ENCODE results near the gene CD70.
"Not testable (repeated sequence)": the region's sequence is repeated elsewhere in the genome, so short reads cannot be mapped to it uniquely, and the experiment has no call there.

CD70 gene

DNA sequence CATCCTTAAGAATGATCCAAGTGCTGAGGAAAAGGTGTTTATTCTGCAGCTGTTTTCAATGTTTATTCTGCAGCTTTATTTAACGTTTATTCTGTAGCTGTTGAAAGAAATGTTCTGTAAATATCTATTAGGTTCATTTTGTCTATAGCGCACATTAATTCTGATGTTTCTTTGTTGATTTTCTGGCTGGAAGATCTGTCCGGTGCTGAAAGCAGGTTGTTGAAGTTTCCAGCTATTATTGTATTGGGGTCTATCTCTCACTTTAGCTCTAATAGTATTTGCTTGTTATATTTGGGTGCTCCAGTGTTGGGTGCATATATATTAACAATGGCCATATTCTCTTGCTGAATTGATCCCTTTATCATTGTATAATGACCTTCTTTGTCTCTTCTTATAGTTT, 20.2 kb downstream of the CD70 start:
- no peak for DNase-seq (ENCODE audit: low read depth)

DNA sequence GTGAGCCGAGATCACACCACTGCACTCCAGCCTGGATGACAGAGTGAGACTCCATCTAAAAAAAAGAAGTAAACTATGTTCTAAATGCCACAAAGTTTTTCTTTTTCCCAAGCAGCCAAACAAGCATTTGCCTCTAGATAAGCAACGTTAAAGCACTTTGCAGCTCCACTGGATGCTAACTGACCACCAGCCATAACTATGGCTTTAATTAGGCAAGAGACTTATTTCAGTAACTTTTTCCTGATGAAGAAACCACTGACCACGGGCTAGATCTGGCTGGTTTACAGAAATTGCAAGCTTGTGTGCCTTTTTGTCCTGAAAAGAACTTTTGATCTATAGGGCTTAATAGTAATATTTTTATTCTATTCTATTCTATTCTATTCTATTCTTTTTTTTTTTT, 22.1 kb downstream of the CD70 start:
- no peak for DNase-seq (ENCODE audit: low read depth)

DNA sequence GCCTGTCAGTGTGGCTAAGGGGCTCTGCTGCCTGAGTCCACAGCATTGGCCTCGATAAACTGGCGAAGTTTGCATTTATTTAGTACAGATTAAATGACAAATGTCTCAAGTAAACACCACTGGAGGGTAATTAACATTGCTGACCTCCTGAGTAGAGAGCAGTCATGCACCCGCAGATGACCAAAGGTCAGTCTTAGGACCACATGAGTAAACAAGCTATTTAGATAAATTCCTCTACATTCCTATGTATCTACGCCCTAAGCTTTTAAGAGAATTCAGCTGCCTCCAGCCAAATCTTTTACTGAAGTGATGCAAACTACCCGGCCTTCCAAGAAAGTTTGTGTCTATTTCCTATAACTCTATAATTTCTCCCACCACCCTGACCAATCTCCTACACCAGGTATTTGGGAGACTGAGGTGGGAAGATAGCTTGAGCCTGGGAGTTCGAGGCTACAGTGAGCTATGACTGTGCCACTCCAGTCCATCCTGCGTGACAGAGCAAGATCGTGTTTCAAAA, 22.9 kb downstream of the CD70 start:
- DNase-seq (ENCODE audit: low read depth): no peak

GRCh38 chr19:6566727-6567126, 24.2 kb downstream of the CD70 start:
- not testable (repeated sequence) for DNase-seq (ENCODE audit: low read depth)

GRCh38 chr19:6564393-6564792, 26.6 kb downstream of the CD70 start:
- no peak for DNase-seq (ENCODE audit: low read depth)

- DNase-seq (ENCODE audit: low read depth): not testable (repeated sequence)
These were observed 28.5 kb downstream of the CD70 start for GRCh38 chr19:6562437-6562836.

GRCh38 chr19:6556480-6557195, 34.3 kb downstream of the CD70 start:
- DNase-seq (ENCODE audit: low read depth): no peak

DNA sequence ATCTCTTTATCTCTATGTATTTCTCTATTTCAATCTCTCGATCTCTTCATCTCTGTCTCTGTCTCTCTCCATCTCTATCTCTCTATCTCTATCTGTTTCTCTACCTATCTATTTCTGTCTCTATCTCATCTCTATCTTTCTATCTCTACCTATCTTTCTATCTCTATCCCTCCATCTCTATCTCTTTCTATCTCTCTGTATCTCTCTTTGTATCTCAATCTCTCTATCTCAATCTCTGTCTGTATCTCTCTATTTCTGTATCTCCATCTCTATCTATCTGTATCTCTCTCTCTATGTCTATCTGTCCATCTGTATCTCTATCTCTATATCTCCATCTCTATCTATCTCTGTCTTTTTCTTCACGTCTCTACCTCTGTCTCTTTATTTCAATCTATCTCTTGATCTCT, 34.9 kb downstream of the CD70 start:
- no peak for DNase-seq (ENCODE audit: low read depth)

- peak; percentile 49 for DNase-seq (ENCODE audit: low read depth)
These were observed 39.1 kb downstream of the CD70 start for GRCh38 chr19:6551607-6552450.

DNA sequence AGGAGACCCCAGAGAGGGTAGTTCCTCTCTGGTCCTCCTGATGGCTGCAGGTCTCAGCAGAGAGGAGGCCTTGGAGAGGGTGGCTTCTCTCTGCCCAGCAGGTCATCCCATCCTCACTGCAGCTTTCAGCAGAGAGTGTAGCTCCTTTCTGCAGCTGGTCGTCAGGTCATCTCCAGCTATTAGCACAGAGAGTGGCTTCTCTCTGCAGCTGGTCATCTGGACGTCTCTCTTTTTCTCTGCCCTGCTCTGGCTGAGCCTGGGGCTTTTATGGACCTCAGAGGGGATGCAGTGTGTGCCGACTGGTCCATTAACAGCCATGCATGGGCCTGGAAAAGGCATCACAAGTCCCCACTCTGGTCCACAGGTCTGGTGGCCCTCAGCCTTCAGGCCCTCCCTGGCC, 39.9 kb downstream of the CD70 start:
- no peak for DNase-seq (ENCODE audit: low read depth)

- DNase-seq (ENCODE audit: low read depth): not testable (repeated sequence)
These were observed 40.3 kb downstream of the CD70 start for GRCh38 chr19:6550679-6551078.

DNA sequence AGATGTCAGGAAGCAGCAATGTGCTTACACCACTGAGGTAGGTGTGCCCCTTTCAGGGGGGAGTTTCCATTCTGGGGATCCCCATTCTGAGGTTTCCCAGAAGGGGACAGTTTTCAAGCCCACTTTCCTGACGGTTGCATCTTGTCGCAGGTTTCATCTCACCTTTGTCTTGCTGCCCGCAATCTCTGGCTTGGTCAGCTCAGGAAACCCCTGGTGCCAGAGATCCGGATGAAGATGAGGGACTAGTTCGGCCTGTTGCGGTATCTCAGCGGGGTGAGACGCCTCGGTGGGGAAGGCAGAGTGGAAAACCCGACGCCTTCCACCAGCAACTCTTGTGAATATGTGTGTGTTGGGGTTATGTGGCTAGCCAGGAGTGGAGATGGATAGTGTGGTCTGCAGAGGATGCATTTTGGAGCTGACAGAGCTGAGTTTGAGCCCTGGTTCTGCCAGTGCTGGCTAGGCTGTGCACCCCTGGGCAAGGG, 47.0 kb downstream of the CD70 start:
- DNase-seq (ENCODE audit: low read depth): no peak

DNA sequence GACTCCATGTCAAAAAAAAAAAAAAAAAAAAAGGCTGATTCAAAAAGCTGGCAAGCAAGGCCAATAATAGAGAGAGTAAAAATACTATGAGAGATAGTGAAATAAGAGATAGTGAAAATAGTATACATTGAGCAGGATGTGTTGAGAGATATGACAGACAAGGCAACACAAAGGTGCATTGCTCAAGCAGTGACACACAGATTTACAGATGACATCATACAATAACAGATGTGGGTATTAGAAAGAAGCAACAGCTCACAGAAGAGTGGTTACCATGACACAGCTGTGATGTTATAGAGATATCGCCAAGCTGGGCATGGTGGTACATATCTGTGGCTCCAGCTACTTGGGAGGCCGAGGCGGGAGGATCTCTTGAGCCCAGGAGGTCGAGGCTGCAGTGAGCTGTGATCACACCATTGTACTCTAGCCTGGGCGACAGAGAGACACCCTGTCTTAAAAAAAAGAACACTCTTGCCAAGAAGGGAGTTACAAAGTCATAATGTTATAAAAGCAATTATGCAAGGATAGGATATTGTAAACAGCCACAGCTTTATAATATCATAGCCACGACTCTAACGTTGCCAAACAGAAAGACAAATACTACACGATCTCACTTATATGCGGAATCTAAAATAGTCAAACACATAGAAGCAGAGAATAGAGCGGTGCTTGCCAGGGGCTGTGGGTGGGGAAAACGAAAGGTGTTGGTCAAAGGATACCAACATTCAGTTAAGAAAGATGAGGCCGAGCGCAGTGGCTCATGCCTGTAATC, 49.8 kb downstream of the CD70 start:
- no peak for DNase-seq (ENCODE audit: low read depth)

- no peak for DNase-seq (ENCODE audit: low read depth)
These were observed 51.4 kb downstream of the CD70 start for GRCh38 chr19:6539514-6539913.
